Cortex of kidney (tissue), 1 donor: ENCODE data around the gene DYNC1H1.

ENCODE experiments used
- DNase-seq: peaks from one replicate; lab custom pipeline; 2025; lab: John Stamatoyannopoulos, UW

Gene DYNC1H1

DNA sequence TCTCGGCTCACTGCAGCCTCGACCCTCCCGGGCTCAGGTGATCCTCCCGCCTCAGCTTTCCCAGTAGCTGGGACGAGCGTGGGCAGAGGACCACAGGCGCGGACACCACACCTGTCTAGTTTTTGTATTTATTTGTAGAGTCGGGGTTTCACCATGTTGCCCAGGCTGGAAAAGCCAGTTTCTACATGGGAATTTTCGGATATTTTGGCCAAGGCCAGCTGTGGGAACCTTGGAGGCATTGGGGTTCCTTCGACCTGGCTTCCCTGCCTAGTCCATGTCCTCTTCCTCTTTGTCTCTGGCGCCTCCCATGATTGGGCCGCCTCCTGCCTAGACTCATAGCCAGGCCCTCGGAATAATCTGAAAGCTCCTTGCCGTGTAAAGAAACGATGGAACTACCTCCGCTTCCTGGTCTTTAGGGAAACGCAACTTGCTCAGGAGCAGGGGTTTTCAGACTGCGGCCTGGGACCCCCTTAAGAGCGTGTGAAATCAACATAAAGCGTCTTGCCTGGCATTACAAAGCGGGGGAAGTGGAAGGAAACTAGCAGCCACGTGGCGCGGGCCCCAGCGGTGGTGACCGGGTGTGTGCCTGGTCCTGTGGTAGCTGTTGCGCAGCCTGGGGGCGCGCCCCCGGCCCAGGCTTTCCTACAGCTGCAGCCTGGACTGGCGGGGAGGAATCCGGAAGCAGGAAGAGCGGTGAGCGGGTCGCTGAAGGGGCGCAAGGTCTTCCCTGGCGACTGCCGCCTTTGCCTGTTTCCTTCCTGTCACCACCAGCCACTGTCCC lies 123.8 kb downstream of the DYNC1H1 start:
- DNase-seq: no peak

DNA sequence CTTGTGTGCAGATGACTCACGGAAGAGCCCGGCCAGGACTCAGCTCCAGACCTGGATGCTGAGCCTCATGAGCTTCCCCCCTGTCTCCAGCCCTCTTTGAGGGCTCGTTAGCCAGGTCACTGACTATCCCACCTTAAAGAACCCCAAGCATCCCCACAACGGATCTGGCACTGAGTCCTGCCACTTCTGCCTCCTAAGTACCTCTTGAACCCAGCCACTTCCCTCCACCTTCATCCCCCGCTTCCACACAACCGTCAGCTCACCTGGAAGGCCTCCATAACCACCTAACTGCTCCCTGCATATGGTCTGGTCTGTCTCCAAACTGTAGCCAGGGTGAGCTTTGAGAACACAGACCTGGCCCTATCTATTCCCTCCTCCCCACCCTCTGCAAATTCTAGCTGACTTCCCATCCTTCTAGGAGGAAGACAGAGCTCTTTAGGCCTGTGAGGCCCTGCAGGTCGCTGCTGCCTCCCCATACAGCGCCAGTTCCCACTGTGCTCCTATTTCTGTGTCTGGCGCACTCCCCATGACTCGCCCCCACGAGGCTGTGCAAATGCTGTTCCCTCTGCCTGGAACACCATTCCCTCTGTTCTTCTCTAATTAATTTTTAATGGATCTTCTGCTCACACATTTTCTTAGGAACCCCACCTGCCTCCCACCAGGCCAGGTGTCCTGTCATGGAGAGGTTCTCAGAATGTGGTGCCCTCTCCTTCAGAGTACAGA lies 125.4 kb downstream of the DYNC1H1 start:
- no peak for DNase-seq

DNA sequence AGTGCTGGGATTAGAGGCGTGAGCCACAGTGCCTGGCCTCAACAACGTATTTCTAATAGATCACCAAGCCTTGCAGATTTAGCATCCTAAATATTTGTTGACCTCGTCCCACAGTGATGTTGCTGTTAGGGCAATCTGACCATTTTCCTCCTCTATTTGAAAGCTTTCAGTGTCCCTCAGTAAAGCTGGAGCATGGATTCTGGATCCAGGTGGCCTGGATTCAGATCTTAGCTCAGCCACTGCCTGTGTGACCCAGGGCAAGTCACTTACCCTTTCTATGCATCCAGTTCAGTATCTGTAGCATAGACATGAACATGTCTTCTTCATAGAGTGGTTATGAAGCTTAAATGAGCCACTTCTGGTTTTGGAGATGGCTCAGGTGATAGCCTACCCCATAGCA lies 126.3 kb downstream of the DYNC1H1 start:
- DNase-seq: no peak

DNA sequence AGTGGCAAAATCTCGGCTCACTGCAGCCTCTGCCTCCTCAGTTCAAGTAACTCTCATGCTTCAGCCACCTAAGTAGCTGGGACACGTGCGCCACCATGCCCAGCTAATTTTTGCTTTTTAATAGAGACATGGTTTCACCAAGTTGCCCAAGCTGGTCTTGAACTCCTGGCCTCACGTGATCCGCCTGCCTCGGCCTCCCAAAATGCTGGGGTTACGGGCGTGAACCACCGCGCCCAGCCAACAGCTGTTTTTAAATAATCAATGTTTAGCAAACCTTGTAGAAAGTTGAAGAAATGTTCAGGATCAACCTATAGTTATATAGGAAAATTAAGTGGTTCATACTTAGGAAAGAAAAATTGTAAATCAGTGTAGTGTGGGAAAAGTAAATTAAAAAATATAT lies 128.4 kb downstream of the DYNC1H1 start:
- DNase-seq: no peak

DNA sequence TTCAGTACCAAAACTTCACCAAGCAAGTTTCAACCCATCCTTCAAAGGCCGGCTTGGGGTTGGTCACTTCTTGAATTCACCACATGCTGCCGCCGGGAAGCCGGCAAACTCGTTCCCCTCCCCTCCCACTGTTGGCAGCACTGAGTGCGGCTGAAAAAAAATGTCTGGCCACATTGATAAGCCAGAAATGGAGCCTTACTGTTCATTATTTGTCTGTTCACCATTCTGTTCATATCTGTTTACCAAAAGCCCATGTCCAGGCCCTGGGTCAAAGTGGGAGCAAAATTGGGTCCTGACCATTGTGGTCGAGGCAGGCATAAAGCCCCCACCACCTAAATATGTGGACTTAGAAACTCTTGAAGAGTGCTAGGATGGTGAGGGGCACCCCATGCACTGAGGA lies 129.7 kb downstream of the DYNC1H1 start:
- DNase-seq: no peak

DNA sequence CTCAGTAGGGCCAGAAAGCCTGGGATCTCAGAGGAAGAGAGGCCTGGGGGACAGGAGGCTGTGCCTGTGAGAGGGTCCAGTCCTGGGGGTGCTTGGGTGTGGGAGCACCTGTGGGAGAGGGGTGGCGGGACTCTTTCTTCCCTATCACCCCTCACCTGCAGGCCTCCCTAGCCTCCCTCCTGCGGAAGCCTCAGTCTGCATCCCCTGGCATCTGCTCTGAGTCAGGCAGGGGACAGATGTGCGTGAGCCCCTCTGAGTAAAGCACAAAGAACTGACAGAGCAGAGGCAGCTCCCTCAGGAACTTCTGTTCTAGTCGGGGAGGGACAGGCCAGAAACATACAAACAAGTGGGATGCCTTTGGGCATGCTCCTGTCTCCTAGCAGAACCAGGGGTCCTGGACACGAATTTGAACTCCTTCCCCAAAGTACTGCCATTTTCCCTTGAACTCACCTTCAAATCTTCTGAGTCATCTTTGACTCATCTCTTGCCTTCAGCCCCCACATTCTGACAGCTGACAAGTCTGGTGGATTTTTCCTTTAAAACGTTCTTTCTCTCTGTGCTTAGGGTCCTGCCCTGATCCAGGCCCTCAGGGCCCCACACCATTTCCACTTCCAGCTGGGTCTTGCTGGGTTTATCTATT lies 131.0 kb downstream of the DYNC1H1 start:
- no peak for DNase-seq

DNA sequence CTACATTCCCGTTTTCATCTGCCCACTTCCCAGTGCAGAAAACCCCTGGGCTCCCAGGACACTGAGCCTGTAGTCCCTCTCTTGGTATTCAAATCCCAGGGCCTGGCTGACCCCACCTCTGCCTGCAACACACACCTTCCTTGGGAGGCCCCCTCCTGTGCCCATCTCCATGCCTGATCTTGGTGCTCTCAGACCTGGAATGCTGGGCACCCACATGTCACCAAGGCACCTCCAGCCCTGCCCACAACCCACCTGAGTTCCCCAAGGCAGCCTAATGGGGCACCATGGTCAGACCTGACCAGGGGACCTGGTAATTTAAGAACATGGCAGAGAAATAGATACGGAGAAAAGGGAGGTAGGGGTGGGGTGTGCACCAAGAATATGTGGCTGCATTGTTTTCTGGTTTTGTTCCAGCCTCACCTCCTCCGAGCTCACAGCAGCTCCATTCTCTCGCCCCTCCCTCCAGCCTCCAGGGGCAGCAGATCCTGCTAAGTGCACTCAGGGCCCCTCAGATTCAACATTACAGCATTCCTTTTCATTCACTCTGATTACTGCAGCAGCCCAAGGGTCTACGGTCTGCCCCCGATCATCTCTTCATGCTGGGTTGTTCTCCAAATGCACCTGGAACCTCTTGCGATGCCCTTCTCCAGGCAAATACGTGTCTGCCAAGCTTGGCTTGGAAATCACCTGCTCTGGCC lies 131.6 kb downstream of the DYNC1H1 start:
- no peak for DNase-seq

DNA sequence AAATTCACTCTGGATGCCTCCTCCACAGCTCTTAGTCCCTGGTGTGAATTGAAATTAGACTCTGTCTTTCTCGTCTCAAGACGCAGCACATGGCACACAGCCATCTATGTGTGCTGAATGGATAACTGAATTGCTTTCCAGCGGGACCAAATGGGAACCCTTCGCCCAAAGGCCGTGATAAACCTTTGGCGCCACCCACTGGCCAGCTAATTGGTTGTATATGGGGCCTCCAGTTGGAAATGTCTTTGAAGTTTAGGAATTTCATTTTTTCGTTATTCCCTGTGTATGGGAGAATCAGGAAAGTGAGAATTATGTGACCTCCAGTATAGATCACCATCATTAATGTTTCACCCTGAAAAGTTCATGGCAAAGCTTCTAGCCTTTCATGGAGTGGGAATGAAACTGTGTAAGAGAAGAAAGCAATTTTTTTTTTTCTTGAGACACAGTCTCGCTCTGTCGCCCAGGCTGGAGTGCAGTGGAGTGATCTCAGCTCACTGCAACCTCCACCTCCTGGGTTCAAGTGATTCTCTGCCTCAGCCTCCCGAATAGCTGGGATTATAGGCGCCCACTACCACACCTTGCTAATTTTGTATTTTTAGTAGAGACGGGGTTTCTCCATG lies 132.3 kb downstream of the DYNC1H1 start:
- no peak for DNase-seq

DNA sequence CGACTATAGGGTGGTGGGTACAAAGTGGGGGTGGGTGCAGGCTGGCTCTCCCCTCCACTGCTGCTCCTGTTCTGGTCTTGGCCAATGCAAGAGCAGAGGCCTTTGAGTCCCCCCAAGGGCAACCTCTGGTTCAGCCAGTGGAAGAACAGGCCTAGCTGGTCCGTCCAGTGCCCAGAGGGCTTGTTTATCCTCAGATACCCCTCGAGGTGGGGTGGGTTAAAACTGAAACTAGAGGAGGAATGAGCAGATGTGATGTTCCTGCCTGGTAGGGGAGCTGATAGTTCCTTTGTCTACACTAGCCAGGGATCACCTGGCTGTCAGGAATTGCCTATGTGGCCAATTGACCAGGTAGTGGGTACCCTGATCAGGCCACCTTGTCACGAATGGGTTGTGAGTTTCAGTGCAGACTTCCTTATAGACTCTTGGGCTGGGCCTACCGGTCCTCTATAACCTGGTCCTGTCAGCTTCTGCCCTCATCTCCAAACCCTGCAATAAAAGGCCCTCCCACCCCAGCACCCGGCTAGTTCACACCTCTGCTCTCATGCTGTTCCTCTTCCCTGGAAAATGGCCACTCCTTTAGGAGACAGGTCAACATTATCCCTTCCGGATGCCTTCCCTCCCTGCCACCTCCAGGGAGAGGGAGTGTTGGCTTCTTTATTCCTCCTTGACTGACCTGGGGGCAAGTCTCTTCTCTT lies 133.2 kb downstream of the DYNC1H1 start:
- no peak for DNase-seq

DNA sequence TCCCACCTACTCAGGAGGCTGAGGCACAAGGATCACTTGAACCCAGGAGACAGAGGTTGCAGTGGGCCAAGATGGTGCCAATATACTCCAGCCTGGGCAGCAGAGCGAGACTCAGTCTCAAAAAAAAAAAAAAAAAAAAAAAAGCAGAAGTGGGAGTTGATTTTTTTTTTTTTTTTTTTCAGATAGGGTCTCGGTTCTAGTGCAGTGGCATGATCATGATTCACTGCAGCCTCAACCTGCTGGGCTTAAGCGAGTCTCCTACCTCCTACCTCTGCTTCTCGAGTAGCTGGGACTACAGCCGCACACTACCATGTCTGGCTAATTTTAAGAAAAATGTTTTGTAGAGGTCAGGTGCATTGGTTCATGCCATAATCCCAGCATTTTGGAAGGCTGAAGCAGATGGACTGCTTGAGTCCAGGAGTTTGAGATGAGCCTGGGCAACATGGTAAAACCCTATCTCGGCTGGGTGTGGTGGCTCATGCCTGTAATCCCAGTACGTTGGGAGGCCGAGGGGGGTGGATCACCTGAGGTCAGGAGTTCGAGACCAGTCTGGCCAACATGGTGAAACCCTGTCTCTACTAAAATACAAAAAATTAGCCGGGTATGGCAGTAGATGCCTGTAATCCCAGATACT lies 138.8 kb downstream of the DYNC1H1 start:
- DNase-seq: no peak

DNA sequence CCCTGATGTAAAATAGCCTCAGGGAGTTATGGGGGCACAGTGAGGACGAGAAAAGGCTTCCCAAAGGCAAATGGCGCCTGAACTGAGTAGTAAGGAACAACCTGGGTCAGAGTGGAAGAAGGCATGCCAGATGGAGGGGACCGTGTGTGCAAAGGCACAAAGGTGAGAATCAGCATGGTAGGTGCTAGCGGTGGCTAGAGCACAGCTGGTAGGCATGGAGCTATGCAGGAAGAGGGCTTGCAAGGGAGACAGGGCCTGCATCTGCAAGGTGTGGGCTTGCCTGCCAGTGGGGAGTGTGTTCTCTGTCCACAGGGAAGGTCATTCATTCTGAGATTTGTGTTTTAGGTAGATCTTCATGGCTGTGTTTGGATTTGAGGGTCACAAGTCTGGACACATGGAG lies 141.0 kb downstream of the DYNC1H1 start:
- DNase-seq: no peak
